Measurements from ENCODE around the gene PHF21B. TPM values are rescaled to one million over a fixed set of nuclear protein-coding genes. Genes with fewer than 3 reads are reported as not detected.

PHF21B gene
- polyA plus RNA-seq, 1 donor (not counting 4 experiments of a cell fraction or from before 2014, with no cell fraction given): not detected

DNA sequence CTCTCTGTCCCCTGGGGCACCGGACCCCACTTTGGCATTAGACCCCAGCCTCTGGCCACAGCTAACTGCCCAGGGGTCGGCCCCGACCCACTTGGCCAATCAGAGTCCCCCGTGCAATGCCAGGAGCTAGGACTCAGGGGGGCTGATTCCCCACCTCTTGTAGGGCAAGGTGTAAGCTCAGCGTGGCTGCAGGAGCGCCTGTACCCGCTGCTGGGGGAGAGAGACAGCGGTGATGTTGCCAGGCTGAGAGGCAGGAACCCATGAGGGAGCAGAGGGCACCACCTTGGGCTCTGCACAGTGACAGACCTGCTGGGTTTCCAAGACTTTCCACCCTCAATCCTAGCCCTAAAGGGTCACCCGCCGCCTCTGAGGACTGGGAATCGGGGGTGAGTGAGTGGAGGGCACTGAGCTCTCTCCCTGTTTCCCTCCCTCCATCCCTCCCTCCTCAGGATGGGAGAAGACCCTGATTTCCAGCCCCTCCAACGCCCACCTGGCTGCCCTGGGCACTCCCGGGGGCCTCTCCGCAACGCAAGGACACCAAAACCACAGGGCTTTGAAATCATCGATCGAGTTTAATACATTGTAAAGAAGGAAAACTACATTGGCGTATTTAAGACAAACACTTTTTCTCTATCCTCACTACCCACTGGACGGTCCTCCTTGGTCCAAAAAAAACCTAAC, 129.1 kb downstream of the PHF21B start:
- Histone ChIP-seq H3K36me3 (ENCODE audit: control insufficient read depth in 2 of 2, extremely low read depth in 1 of 2, insufficient read depth in 2 of 2, low read length in 2 of 2) (no peaks in the 10 kb centered on the region), H3K9ac (ENCODE audit: control insufficient read depth, extremely low read depth, insufficient read depth, low read length) (no peak overlapping the region), H2AFZ (ENCODE audit: control insufficient read depth, low read length) (no peak overlapping the region), H3K4me3 (ENCODE audit: control insufficient read depth in 2 of 3, extremely low read depth in 1 of 3, insufficient read depth in 2 of 3, low read depth in 1 of 3, low read length in 3 of 3) (no peak overlapping the region), H4K20me1 (ENCODE audit: control insufficient read depth, extremely low read depth, insufficient read depth, low read length) (no peaks in the 10 kb centered on the region), H3K79me2 (ENCODE audit: control insufficient read depth, insufficient read depth, low read length) (no peaks in the 10 kb centered on the region), H3K4me2 (ENCODE audit: control insufficient read depth, extremely low read depth, insufficient read depth, low read depth, low read length) (no peak overlapping the region), H3K27me3 (ENCODE audit: control insufficient read depth, extremely low read depth, insufficient read depth, low read length) (no peaks in the 10 kb centered on the region), H3K4me1 (ENCODE audit: control insufficient read depth, extremely low read depth, insufficient read depth, low read length) (no peaks in the 10 kb centered on the region), H3K9me3 (ENCODE audit: control insufficient read depth, low read depth, low read length) (peaks cover 3% of the 10 kb centered on the region), H3K27ac (ENCODE audit: control insufficient read depth, insufficient read depth, low read length) (no peak overlapping the region), H3K9me1 (ENCODE audit: control insufficient read depth, extremely low read depth, insufficient read depth, low read length) (no peaks in the 10 kb centered on the region)
- DNase-seq (ENCODE audit: low read depth, low spot score) (no peak), FAIRE-seq (no peak)
- TF ChIP-seq, protein P1, sequence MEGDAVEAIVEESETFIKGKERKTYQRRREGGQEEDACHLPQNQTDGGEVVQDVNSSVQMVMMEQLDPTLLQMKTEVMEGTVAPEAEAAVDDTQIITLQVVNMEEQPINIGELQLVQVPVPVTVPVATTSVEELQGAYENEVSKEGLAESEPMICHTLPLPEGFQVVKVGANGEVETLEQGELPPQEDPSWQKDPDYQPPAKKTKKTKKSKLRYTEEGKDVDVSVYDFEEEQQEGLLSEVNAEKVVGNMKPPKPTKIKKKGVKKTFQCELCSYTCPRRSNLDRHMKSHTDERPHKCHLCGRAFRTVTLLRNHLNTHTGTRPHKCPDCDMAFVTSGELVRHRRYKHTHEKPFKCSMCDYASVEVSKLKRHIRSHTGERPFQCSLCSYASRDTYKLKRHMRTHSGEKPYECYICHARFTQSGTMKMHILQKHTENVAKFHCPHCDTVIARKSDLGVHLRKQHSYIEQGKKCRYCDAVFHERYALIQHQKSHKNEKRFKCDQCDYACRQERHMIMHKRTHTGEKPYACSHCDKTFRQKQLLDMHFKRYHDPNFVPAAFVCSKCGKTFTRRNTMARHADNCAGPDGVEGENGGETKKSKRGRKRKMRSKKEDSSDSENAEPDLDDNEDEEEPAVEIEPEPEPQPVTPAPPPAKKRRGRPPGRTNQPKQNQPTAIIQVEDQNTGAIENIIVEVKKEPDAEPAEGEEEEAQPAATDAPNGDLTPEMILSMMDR (optimal IDR thresholded peaks at IDR 0.05 in 1 of 3, IDR thresholded peaks at IDR 0.05 in 1 of 3, conservative IDR thresholded peaks at IDR 0.05 in 1 of 3; ENCODE audit: extremely low read depth in 1 of 3, insufficient read depth in 2 of 3, low read length in 3 of 3): no peak
- dilution Hi-C loops (cut with MboI; ENCODE audit: extremely low pct_ligation_motif_present, low sequenced_read_pairs): no loop called here

DNA sequence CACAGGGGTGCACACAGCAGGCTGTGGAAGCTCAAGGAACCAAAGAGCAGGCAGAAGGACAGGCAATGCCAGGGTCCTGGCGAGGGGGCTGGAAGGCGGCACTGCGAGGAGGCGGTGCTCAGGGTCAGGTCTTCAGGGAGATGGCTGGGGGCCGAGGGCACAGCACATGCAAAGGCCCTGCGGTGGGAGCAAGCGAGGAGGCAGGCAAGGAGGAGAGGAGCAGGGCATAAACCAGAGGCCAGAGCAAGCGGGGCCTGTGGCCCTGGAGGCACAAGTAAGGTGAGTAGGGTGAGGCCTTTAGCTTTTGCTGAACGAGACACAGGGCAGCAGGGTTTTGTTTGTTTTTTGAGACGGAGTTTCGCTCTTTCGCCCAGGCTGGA, 130.5 kb downstream of the PHF21B start:
- Histone ChIP-seq H3K9me3 (ENCODE audit: control insufficient read depth, low read depth, low read length) (peaks cover 3% of the 10 kb centered on the region), H3K9ac (ENCODE audit: control insufficient read depth, extremely low read depth, insufficient read depth, low read length) (no peak overlapping the region), H3K79me2 (ENCODE audit: control insufficient read depth, insufficient read depth, low read length) (no peaks in the 10 kb centered on the region), H3K4me3 (ENCODE audit: control insufficient read depth in 2 of 3, extremely low read depth in 1 of 3, insufficient read depth in 2 of 3, low read depth in 1 of 3, low read length in 3 of 3) (no peak overlapping the region), H3K27me3 (ENCODE audit: control insufficient read depth, extremely low read depth, insufficient read depth, low read length) (no peaks in the 10 kb centered on the region), H4K20me1 (ENCODE audit: control insufficient read depth, extremely low read depth, insufficient read depth, low read length) (no peaks in the 10 kb centered on the region), H3K9me1 (ENCODE audit: control insufficient read depth, extremely low read depth, insufficient read depth, low read length) (no peaks in the 10 kb centered on the region), H2AFZ (ENCODE audit: control insufficient read depth, low read length) (no peak overlapping the region), H3K27ac (ENCODE audit: control insufficient read depth, insufficient read depth, low read length) (no peak overlapping the region), H3K4me2 (ENCODE audit: control insufficient read depth, extremely low read depth, insufficient read depth, low read depth, low read length) (no peak overlapping the region), H3K4me1 (ENCODE audit: control insufficient read depth, extremely low read depth, insufficient read depth, low read length) (no peaks in the 10 kb centered on the region), H3K36me3 (ENCODE audit: control insufficient read depth in 2 of 2, extremely low read depth in 1 of 2, insufficient read depth in 2 of 2, low read length in 2 of 2) (no peaks in the 10 kb centered on the region)
- no peak for TF ChIP-seq EZH2 (IDR thresholded peaks at IDR 0.05; ENCODE audit: low read length)
- TF ChIP-seq, protein P1 (optimal IDR thresholded peaks at IDR 0.05 in 1 of 3, IDR thresholded peaks at IDR 0.05 in 1 of 3, conservative IDR thresholded peaks at IDR 0.05 in 1 of 3; ENCODE audit: extremely low read depth in 1 of 3, insufficient read depth in 2 of 3, low read length in 3 of 3): no peak
- FAIRE-seq: no peak
- DNase-seq (ENCODE audit: low read depth, low spot score): no peak
- dilution Hi-C loops (cut with MboI; ENCODE audit: extremely low pct_ligation_motif_present, low sequenced_read_pairs): no loop called here

Data from keratinocyte (primary cell).